Activated CD4-positive, alpha-beta T cell treated with anti-CD3 and anti-CD28 coated beads for 24 hours (primary cell): ENCODE measurements around the gene COL9A3.

Source experiments
- DNase-seq, 2 donors: peaks; one replicate each; pipeline ENCODE4 v3.0.0-alpha.2; 2020; ENCODE audit warnings: low read depth in 2 of 2

COL9A3 gene

DNA sequence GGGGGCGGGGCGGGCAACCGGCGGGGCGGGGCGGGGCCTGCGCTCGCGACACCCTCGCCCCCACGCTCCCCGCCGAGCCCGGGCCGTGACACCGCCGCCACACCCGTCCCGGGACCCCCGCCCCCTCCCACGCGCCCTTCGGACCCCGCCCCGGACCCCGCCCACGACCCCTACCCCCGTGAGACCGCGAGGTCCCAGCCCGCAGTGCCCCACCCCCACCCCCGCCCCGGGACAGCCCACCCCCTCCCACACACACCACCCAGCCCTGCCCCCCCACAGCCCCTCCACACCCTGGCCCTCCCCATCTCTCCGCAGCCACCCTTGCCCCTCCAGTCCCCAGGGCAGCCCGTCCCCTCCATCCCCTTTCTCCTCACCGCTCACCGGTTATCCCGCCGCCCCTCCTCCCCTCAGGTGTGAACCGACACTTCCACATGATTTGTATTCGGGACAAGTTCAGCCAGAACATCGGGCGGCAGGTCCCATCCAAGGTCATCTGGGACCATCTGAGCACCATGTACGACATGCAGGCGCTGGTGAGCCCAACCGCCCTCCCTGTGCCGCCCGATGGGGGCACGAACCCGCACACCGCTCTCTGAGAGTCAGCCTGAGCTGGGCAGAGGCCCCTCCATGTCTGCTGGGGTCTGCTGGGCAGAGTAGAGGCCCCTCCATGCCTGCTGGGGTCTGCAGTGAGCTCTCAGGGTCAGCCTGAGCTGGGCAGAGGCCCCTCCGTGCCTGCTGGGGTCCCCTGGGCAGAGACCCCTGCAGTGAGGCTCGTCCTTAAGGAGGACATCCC is 20.0 kb upstream of the COL9A3 start:
- DNase-seq = no peak

DNA sequence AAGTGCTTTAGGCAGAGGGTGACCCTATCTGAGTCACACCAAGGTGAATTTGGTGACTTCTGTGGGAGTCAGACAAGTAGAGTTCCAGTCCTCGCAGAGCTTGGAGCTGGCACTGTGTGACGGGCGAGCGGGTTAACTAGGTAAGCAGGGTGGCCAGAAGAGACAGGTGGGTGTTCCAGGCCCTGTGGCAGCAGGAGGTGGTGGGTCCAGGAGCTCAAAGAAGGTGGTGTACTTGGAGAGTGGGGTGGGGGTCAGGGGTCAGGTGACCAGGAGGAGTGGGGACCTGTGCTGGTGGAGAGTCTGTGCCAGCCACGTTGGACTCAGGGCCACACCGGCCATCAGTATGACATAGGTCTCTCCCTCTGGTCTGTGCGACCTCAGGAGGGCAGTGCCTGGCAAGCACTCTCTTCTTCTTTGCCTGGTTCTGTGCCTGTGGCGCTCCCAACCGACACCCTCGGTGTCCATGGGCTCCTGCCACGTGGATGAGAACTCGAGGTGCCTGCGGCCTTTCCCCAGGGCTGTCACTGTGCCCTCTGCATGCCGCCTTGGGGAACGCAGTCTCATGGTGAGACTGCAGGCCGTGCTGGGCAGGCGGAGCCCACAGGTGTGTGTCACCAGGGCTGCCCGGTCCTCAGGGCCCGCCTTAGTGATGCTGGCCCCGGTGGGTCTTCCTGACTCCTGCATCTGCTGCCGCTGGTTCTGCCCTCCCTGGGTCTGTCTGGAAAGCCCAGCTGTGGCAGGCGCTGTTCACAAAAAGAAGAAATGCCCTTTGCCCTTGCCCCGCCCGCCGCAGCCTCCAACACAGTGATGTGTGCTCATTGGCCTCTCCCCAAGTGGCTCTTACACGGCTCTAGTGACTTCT is 18.9 kb upstream of the COL9A3 start:
- DNase-seq = no peak

DNA sequence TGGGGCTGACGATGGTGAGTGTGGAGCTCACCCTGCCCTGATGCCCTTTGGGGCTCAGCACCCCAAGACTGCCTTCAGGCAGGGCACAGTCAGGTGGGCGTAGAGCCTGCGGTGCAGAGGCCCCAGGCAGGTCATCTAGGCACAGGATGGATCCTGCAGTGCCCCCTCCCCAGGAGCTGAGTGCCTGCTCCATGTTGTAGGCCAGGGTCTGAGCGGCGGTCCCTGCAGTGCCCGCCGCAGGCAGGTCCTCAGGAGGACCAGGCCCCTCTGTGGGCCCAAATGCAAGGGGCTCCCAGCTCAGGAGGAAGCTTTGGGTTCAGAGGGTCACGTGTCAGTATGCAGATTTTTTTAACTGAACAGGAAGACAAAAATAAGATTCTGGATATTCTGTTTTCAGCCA is 17.8 kb upstream of the COL9A3 start:
- no peak for DNase-seq

- DNase-seq = no peak
Observed at GRCh38 chr20:62799459-62799858, 17.4 kb upstream of the COL9A3 start.

- DNase-seq = no peak
Observed at GRCh38 chr20:62799873-62800272, 17.0 kb upstream of the COL9A3 start.

DNA sequence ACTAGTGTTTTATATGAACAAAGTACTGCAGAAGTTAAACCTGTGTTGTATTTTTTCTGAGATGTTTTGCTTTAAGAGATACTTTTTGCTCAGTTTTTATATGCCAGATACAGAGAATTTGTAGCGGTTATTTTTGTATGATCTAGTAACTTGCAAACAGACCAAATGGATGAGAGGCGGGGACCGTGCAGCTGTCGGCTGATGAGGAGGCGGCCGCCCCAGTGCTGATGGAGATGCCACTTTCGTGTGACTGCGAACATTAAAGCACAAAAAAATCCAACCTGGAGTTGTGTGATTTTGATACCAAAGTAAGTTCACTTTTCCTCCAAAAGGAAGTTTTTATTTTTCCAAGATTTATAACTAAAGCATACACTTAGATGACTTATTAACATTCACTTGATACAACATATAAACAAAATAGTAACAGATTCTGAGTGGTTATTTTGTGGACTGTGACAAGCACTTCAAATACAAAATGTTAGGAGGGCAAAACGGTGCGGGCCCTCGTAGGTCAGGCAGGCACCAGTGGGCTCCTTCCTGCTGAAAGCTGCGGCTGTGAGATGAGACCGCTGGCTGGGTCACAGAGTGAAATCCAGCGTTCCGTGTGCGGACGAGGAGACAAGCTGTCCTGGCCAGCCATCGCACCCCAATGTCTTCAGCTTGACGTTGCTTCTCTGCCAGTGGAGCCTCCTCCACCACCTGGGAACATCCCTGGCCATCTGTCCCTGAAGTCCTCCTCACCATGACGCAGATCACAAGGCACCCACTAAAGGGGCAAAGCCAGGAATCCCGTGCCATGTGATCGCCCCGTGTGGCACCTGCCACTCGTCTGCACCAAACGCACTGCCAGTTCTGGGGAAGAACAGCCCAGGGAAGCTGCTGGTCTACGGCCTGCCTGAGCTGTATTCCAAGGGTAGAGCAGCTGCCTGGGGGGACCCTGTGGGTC is 16.3 kb upstream of the COL9A3 start:
- no peak for DNase-seq

- no peak for DNase-seq
Observed at GRCh38 chr20:62801284-62802010, 15.4 kb upstream of the COL9A3 start.

GRCh38 chr20:62802026-62802712 is 14.7 kb upstream of the COL9A3 start:
- no peak for DNase-seq

- DNase-seq = no peak
Observed at GRCh38 chr20:62804021-62804626, 12.7 kb upstream of the COL9A3 start.

GRCh38 chr20:62804627-62805154 is 12.2 kb upstream of the COL9A3 start, which contains the start of gene OGFR:
Gene OGFR (plus strand): TSS chr20:62804835. CDS start chr20:62804860, 25 bp downstream.
- DNase-seq = peak; percentile 46 to 49

DNA sequence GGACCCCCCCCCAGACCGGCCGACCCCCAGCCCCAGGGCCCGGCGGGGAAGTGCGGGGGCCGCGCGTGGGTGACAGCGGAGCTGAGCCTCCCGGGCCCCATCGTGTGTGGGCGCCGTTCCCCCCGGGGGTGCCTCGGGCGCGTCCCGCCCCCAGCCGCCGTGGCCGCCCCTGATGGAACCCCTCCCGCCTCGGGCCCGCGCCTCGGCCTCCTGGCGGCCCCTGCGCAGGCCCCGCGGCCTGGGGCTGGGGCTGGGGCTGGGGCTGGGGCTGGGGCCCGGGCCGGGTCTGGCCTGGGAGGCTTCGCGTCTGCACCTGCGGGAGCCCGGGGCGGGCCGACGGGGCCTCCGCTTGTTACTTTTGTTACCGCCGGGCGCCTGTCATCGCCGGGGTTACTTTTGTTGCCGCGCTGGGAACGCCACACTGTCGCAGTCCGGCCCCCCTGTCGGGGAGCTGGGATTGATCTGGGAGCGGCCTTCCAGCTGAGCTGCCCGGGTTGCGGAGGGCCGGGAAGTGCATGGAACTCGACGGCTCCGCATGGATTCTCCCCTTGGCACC is 11.6 kb upstream of the COL9A3 start:
- DNase-seq = no peak

GRCh38 chr20:62805711-62806382 is 11.0 kb upstream of the COL9A3 start:
- DNase-seq = no peak

GRCh38 chr20:62806383-62807050 is 10.3 kb upstream of the COL9A3 start:
- no peak for DNase-seq

DNA sequence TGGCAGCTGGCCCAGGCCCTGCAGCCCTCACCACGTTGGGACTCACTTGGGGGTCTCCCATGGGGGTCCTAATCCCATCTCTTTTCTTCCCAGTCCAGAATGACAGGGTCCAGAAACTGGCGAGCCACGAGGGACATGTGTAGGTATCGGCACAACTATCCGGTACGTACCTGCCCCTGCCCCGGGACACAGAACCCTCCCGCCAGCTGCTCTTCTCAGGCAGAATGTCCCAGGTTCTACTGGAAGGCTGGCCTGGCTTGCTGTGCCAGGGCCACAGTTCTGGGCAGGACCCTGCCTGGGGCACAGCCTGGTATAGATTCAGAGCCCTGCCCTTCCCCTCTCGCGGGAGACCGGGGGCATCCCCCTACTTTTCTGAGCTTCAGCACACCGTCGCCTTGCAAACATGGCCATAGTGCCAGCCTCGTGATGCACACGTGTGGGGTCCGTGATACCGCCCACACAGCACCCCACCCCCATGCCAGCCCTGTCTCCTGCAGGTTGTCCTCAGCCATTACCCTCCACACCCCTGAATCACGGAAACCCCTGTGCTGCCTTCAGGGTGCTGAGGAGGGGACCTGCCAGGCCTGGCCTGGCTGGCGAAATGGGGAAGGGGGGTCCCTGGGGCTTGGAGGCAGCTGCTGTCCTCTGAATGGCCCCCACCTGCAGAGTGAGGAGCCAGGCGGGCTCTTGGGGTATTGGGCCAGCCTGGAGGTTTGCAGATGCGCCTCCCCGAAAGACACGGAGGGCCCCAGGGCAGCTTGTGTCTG is 9.2 kb upstream of the COL9A3 start:
- no peak for DNase-seq

GRCh38 chr20:62808211-62808865 is 8.5 kb upstream of the COL9A3 start:
- DNase-seq = peak; percentile 67 to 70

GRCh38 chr20:62809530-62810428 is 7.1 kb upstream of the COL9A3 start:
- no peak for DNase-seq
